Activated gamma-delta T cell (primary cell): Measurements from ENCODE around the gene CCL28.

Experiments
- DNase-seq: peaks from one replicate; lab custom pipeline; 2025; lab: John Stamatoyannopoulos, UW

Gene CCL28

GRCh38 chr5:43357878-43358281 is 54.3 kb downstream of the CCL28 start:
- DNase-seq: no peak

GRCh38 chr5:43357067-43357466 is 55.1 kb downstream of the CCL28 start:
- DNase-seq: no peak

- DNase-seq: no peak
Observed at GRCh38 chr5:43354774-43355173, 57.4 kb downstream of the CCL28 start.

GRCh38 chr5:43353668-43354067 is 58.5 kb downstream of the CCL28 start:
- DNase-seq: no peak

- no peak for DNase-seq
Observed at GRCh38 chr5:43352915-43353314, 59.3 kb downstream of the CCL28 start.

GRCh38 chr5:43352131-43352530 is 60.1 kb downstream of the CCL28 start:
- DNase-seq: no peak

GRCh38 chr5:43348861-43349363 is 63.3 kb downstream of the CCL28 start:
- DNase-seq: no peak

- no peak for DNase-seq
Observed at GRCh38 chr5:43348207-43348606, 64.0 kb downstream of the CCL28 start.

- DNase-seq: no peak
Observed at GRCh38 chr5:43338862-43339261, 73.3 kb downstream of the CCL28 start.

- no peak for DNase-seq
Observed at GRCh38 chr5:43336159-43336558, 76.0 kb downstream of the CCL28 start.

- no peak for DNase-seq
Observed at GRCh38 chr5:43335681-43336080, 76.5 kb downstream of the CCL28 start.

GRCh38 chr5:43332401-43332800 is 79.8 kb downstream of the CCL28 start:
- DNase-seq: no peak
